Activated CD8-positive, alpha-beta memory T cell treated with anti-CD3 and anti-CD28 coated beads for 24 hours (primary cell): ENCODE measurements around the gene CXCL17.

Experiments used
- DNase-seq: peaks from one replicate; pipeline ENCODE4 v3.0.0-alpha.2; 2020

CXCL17 gene

DNA sequence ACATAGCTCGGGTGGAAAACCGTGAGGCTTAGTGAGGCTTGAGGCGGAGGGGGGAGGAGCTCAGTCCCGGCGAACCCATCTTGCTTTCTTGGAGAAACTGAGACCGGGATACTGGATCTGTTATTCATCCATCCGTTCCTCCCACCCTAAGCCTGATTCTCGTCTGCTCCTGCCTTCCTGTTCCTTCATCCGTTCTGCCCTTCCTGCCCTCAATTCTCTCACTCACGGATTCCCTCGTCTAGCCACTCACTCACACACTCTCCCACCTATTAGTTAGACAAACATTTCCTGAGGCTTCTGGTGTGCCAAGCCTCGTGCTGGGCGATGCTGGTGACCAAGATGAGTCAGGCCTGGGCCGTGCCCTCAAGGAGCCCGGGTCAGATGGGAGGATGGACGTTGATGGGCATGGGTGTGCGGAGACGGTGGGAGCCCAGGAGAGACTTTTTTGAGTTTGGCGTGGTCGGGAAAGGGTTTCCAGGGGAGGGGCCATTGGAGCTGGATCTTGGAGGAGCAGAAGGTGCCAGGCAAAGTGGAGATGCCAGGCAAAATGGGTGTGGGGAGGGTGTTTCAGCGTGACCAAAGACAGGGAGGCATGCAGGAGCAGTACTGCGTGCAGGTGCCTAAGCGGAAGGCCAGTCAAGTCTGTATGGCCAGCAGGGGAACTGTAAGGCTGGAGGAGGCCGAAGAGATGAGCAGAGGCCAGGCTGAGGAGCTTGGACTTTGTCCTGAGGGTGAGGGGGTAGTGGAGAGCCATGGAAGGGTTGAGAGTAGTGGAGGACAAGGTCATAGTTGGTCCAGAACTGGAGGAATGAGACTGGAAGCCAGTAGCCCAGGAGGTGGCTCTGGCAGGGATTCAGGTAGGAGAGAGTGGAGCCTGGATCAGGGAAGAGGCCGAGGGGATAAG, 45.2 kb downstream of the CXCL17 start:
- no peak for DNase-seq

DNA sequence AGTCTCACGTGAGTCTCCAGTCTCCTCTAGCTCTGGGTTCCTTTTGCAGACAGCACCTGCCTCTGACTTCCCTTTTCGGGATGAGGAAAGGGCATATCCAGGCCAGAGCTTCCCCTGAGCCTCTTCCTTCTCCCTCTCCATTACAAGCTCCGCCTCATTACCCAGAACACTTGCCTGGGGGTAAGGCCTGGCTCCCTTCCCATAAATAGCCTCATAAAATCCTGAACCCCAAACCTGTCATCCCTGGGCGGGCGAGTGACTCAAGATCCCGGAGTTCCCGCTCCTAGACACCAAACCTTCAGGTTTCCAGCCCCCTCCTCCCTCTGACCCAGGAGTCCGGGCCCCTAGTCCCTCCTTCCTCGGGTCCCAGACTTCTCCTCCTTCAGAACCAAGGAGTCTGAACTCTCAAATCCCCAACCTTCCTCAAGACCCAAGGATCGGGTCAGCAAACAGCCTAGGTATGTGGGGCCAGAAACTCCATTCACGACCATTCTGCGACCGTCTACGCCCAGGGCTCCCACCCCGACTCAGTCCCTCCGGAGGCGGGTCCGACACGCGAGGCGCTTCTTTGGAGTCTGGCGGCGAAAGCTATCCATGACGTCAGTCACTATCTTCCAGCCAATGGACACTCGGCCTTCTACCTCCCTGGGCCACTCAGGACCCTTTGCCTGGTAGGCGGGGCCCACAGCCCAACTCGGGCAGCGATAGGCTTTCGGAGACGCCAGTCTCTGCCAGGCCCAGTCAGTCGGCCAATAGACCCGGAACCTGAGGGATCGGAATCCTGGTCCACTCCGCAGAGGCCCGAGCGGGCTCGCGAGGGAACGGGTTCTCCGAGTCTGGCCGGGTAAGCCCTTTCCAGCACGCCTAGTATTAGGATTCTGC, 46.1 kb downstream of the CXCL17 start:
- peak; percentile 100 for DNase-seq

DNA sequence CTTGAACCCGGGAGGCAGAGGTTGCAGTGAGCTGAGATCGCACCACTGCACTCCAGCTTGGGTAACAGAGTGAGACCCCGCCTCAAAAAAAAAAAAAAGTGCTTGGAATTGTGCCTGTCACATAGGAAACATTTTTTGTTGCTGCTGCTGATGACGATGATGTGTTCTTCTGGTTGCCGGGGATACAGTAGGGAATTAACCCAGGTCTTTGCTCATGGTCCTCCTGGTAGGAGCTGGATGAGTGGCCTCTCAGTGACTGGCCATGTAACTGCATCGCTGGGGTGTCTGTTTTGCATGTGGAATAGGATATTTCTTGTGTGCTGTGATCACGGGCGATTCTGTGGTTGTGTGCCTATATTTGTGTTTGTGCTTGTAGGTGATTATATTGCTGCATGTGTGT, 48.0 kb downstream of the CXCL17 start:
- no peak for DNase-seq

DNA sequence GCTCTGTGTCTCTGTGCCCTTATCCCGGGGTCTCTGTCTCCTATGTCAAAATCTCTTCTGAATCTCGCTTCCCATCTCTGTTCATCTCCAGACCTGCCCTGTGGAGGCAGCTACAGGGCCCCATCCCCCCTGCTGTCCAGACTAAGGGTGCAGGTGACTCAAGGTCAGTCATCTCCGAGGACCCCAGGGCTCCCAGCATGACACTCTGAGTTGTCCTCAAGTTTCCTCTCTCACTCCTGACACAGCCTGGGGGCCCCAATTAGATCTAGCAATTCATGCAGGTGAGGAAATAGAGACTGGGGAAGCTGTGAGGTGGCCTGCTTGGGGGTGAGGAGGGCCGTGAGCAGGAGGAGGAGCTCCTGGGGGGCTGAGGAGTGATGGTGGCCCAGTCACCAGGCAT, 50.6 kb downstream of the CXCL17 start:
- DNase-seq, result no peak

DNA sequence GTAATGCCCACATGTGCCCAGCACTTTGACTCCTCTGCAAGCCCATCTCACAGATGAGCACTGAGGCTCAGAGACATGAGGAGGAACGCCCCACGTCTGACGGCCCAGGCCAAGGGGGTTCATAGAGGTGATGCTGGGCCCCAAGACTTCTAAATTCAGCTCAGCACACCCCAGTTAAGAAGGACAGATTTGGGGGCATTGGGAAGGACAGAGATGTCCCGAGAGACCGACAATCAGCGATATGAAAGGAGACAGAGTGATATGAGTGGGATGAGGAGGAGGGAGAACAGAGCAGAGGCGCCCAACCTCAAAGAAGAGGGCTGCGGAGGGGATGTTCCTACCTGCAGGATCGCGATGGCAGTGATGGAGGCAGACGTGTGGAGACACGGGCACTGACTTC, 52.8 kb downstream of the CXCL17 start, which contains the start of gene CNFN:
CNFN (minus strand) TSS at position 399 of the 400 bp plus-strand sequence. CDS start 1,260 bp downstream, outside the sequence.
- no peak for DNase-seq

DNA sequence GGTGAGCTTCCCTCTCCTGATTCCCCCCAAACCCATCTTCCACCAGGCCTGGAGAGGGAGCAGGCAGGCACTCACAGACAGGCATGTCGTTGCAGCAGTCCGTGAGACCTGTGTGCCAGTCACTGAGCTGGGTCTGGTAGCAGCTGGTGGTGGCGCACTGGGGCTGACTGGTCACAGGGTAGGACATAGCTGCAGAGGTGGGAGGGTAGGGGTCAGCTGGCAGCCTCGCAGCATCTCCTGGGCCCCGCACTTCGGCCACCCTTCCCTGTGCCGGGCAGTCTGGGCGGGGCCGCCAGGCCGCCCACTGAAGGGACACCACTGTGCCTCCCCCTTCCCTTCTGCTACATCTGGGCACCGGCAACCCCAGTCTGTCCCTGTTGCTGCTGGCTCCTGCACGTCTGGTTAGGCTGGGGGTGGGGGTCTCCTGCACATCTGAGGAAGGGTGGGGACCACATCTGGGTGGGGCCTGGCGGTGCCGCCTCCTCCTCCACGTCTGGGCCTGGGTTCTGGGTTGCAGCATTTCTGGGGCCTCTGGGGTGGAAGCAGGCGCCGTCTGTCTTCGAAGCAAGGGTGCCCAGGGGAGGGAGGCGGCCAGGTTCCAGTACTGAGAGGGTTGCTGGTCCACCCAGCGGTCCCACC, 53.8 kb downstream of the CXCL17 start:
- DNase-seq, result no peak

DNA sequence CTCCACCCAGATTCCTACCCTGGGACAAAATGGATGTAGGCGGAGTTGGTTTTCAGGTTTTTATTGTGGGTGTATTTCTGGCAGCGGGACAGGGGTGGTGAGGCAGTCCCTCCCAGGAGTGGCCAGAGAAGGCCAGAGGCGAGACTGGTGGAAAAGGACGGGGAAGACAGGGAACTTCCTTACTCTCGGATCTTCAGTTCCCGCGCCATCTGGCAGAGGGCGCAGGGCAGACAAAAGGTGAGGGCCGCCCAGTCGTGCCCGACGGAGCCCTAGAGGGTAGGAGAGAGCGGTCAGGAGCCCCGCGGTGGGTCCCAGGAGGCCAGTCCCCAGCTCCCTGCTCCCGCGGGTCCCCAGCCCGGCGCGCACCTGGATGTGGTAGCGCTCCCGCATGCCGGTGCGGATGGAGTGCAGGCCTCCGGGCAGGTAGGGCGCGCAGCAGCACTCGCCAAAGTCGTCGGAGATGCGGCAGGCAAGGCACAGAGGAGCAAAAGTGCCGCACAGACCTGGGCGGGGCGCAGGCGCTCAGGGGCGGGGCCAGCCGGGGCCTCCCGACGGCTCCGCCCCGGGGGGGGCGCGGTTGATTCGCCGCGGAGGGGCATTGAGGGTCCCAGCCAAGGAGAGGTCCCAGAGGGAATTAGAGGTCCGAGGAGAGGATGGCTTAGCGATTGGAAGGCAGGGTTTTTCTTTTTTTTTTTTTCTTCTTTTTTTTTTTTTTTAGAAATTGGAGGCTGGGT, 55.6 kb downstream of the CXCL17 start:
- DNase-seq, result peak; percentile 88

DNA sequence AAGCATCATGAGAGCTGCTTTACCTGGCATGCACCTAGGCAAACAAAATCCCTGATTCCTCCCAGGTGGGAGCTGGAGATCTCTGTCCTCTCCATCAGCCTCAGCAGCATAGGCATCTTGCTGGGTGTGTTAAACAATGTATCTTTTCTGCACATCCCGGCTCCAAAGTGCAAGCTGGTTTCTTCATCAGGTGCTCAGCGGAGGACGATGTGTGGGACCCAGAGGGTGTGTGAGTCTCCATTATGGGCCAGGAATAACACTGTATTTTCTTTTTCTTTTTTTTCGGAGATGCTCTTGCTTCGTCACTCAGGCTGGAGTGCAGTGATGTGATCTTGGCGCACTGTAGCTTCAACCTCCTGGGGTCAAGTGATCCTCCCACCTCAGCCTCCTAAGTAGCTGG, 62.6 kb downstream of the CXCL17 start:
- DNase-seq, result no peak
